NCI-H2171 (cell line): ENCODE data around the gene FBN2.
A peak's percentile ranks its signal among the peaks of the same experiment; 100 is the strongest.
"Not testable (repeated sequence)": the region's sequence is repeated elsewhere in the genome, so short reads cannot be mapped to it uniquely, and the experiment has no call there.

Source experiments
- DNase-seq: peaks from one replicate; lab custom pipeline; 2025; lab: John Stamatoyannopoulos, UW

Gene FBN2

GRCh38 chr5:128424646-128425045, 113.4 kb downstream of the FBN2 start:
- DNase-seq, result no peak

- DNase-seq, result no peak
Measured at GRCh38 chr5:128422612-128423011, 115.4 kb downstream of the FBN2 start.

- DNase-seq, result no peak
Measured at GRCh38 chr5:128414469-128414868, 123.6 kb downstream of the FBN2 start.

GRCh38 chr5:128413356-128413755, 124.7 kb downstream of the FBN2 start:
- no peak for DNase-seq

GRCh38 chr5:128412145-128412930, 125.7 kb downstream of the FBN2 start:
- DNase-seq, result no peak

GRCh38 chr5:128409166-128409800, 128.8 kb downstream of the FBN2 start:
- no peak for DNase-seq

GRCh38 chr5:128408622-128409021, 129.4 kb downstream of the FBN2 start:
- peak; percentile 3 for DNase-seq

GRCh38 chr5:128407944-128408343, 130.1 kb downstream of the FBN2 start:
- no peak for DNase-seq

GRCh38 chr5:128406803-128407202, 131.2 kb downstream of the FBN2 start:
- no peak for DNase-seq

GRCh38 chr5:128405159-128405558, 132.9 kb downstream of the FBN2 start:
- no peak for DNase-seq

GRCh38 chr5:128403333-128403732, 134.7 kb downstream of the FBN2 start:
- no peak for DNase-seq

- no peak for DNase-seq
Measured at GRCh38 chr5:128402506-128402905, 135.5 kb downstream of the FBN2 start.

GRCh38 chr5:128400766-128401165, 137.3 kb downstream of the FBN2 start:
- DNase-seq, result not testable (repeated sequence)

GRCh38 chr5:128399111-128399510, 138.9 kb downstream of the FBN2 start:
- DNase-seq, result no peak

- DNase-seq, result no peak
Measured at GRCh38 chr5:128397876-128398275, 140.2 kb downstream of the FBN2 start.

GRCh38 chr5:128395073-128395472, 143.0 kb downstream of the FBN2 start:
- no peak for DNase-seq

- DNase-seq, result no peak
Measured at GRCh38 chr5:128384068-128384467, 154.0 kb downstream of the FBN2 start.

- no peak for DNase-seq
Measured at GRCh38 chr5:128380337-128380736, 157.7 kb downstream of the FBN2 start.

- DNase-seq, result no peak
Measured at GRCh38 chr5:128378632-128379031, 159.4 kb downstream of the FBN2 start.

GRCh38 chr5:128378196-128378595, 159.8 kb downstream of the FBN2 start:
- DNase-seq, result no peak

- DNase-seq, result no peak
Measured at GRCh38 chr5:128376577-128376976, 161.5 kb downstream of the FBN2 start.

GRCh38 chr5:128366147-128366546, 171.9 kb downstream of the FBN2 start:
- no peak for DNase-seq

GRCh38 chr5:128362370-128362769, 175.7 kb downstream of the FBN2 start:
- no peak for DNase-seq

GRCh38 chr5:128358826-128359225, 179.2 kb downstream of the FBN2 start:
- DNase-seq, result no peak
